Stomach (tissue), 4 donors: ENCODE results near the gene IGSF9B.

ENCODE experiments used
- CTCF ChIP-seq, 7 experiments: fragments of 450-650 bp in 4 of 7; fragments of 200-600 bp in 3 of 7; sonication (generic) in 3 of 7; IDR thresholded peaks; one replicate each; pipeline ENCODE4 v1.5.1; 2016 to 2019; ENCODE audit warnings: antibody characterized with exemption in 7 of 7, control low read depth in 2 of 7, mild to moderate bottlenecking in 1 of 7
- EP300 ChIP-seq: sonication (generic); formaldehyde crosslinking; IDR thresholded peaks from one replicate; pipeline ENCODE4 v1.6.1; 2017; ENCODE audit warnings: antibody characterized with exemption
- POLR2A ChIP-seq, 4 donors: fragments of 450-650 bp; IDR thresholded peaks; one replicate each; pipeline ENCODE4 v1.6.1; 2016; ENCODE audit warnings: antibody characterized with exemption in 4 of 4, control low read depth in 2 of 4, mild to moderate bottlenecking in 1 of 4, moderate library complexity in 1 of 4
- POLR2AphosphoS5 ChIP-seq, 3 donors: sonication (generic); formaldehyde crosslinking; IDR thresholded peaks; one replicate each; pipeline ENCODE4 v1.6.1; 2016; ENCODE audit warnings: antibody characterized with exemption in 3 of 3

- TF ChIP-seq CTCF (IDR thresholded peaks at IDR 0.05) = no peak
- no peak for TF ChIP-seq POLR2A (IDR thresholded peaks at IDR 0.05)
- no peak for TF ChIP-seq POLR2AphosphoS5 (IDR thresholded peaks at IDR 0.05)
- TF ChIP-seq EP300 = no peak
Observed at GRCh38 chr11:133978794-133979193, 22.0 kb upstream of the IGSF9B start.
